Activated CD8-positive, alpha-beta memory T cell treated with anti-CD3 and anti-CD28 coated beads, Interleukin-2, amount 50 U/mL, for 24 hours (primary cell): Measurements from ENCODE around the gene DCHS2.

Experiments
- DNase-seq: peaks from one replicate; pipeline ENCODE4 v3.0.0-alpha.2; 2020; ENCODE audit errors: extremely low read depth

The DCHS2 gene

DNA sequence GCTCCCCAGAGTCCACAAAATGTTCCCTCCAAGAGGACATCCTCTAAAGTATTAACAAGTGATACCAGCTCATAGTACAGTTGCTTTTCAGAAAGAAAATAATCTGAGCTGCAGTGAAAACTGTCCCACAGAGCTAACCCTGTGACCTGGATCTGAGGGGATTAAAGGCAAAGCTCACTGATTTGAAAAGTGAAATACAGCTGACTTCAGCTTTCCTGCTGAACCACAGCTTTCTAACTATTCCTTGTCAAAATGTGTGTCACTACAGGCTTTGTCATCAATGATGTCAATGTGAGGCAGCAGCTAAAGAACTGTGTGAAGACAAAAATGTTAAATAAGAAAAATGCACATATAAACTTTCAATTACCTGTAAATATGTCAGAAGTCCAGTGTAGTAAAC lies 36.9 kb downstream of the DCHS2 start:
- no peak for DNase-seq

DNA sequence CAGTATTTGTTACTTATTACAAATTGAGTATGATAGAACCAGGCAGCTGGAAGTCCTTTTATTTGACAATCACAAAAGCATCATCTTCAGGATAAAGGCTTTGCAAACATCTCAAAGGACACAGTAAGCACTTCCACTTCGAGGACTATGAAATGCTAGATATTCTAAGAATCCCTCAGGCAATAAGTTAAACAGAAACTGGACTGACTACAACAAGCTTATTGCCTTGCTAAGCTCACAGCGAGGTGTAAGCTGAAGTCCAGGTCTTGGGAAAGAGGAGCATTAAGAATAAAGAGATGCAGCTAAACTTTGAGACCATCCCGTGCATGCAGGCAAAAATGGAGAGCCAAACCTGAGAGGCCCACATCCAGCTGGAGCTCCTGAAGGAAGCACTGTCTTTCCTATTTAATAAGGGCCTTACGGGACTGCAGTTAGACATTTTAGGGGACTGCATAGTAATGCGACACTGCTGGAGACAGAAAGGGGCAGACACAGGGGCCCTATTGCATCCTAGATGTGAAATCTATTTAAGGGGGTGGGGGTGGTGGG lies 38.7 kb downstream of the DCHS2 start:
- no peak for DNase-seq

DNA sequence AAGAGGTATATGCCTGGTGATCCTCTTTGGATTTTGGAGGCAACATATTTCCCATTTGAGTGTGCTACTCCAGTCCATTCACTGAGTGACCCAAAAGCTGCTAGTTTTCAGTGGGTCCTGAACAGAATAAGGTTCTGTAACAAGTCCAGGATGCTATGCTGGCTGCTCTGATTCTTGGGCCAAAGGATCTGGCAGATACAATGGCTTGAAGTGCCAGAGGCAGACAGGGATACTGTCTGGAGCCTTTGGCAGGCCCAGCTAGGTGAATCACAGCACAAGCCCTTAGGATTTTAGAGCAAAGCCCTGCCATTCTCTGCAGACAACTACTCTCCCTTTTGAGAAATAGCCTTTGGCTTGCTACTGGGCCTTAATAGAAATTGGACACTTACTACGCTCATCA lies 40.6 kb downstream of the DCHS2 start:
- DNase-seq, result no peak

GRCh38 chr4:154444958-154445357 lies 46.6 kb downstream of the DCHS2 start:
- DNase-seq, result no peak

DNA sequence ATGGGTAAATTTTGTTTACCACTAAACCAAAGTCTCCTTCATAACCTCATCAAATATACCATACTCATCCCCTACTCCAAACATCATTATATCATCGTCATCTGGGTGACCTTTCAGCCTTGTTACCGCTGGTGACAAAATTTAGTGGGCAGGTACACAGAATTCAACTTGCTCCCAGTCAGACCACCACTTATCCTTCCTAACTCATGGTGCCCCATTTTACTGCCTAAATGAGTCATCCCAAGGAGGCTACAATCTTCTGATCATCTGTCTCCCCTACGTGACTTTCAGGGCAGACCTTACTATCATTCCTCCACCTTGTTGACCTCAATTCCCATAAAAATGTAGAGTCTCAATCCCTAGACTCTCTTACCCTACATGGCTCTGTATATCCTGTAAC lies 49.6 kb downstream of the DCHS2 start:
- no peak for DNase-seq

GRCh38 chr4:154441124-154441523 lies 50.5 kb downstream of the DCHS2 start:
- DNase-seq, result no peak

- DNase-seq, result no peak
Measured at GRCh38 chr4:154439224-154439623, 52.4 kb downstream of the DCHS2 start.

DNA sequence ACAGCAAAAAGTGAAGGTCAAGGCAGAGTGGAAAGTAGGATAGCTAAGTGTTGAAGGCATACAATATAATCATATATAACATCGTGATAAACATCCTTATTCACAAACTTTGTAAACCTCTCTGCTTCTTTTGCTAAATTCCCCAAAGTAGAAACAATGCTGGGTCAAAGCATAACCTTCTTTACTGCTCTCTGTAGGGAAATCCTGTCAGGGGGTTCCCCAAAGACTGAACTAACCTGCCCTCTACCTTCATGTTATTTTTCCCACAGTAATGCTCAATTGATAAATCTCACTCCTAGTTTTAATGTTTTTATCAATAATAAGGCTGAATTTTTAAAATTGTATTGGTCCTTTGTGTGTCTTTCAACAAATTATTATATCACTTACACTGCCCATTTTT lies 55.7 kb downstream of the DCHS2 start:
- DNase-seq, result no peak

DNA sequence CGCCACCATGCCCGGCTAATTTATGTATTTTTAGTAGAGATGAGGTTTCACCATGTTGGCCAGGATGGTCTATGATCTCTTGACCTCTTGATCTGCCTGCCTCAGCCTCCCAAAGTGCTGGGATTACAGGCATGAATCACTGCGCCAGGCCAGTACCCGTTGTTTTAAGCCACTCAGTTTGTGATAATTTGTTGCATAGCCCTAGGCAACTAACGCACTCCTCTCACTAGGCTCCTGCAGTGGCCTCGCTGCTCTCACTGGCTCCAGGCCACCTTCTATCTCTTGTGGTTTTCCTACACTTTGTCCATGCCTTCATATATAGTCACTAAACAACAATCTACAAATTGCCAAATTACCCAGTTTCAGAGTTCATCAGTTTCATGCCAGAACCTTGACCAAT lies 58.1 kb downstream of the DCHS2 start:
- DNase-seq, result no peak

- DNase-seq, result no peak
Measured at GRCh38 chr4:154429176-154429575, 62.4 kb downstream of the DCHS2 start.

DNA sequence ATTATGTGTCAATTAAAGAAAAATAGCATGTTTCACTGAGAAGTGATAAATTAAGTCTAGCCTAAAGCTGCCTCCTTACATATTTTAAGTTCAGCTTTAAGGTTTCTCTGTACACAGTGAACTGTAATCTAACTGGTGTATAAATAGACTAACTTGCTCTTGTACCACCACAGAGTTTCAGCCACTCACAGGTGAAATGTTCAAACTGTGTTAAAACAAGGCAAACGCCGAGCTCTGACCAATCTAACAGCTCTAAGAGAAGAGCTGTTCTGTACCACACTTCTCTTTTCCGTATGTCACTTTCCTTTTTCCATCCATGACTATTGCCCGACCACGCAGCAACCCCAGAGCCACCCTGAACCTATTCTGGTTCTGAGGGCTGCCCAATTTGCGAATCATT lies 64.5 kb downstream of the DCHS2 start:
- DNase-seq, result no peak

- DNase-seq, result no peak
Measured at GRCh38 chr4:154425514-154425913, 66.1 kb downstream of the DCHS2 start.

DNA sequence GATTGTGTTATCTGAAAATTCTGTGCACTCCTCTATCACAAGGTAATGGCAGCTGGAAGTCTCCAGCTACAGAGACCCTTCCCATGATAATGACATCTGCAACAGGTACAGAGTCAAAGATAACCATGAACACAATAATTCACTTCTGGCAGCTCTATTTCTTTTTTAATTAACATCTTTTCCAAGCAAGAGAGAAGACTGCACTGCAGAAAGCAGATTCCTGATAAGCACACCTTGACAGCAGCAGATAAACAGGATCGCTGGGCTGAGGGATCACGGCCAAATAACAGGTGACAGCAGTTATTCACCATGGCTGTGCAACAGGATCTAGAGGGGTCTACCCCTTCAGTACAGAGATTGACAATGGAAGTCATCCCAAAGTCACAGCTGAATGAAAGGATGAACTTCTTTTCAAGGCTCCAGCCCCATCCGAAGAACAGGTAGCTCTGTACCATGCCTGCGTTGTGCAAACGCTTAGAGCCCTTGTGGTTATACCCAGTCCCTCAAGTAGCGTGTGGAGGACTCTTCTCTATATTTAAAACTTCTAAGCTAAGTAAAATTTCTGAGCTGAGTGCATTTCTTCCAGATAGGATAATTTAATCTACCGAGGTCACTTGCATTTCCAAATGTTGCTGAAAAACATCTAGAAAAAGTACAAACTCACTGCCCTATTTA lies 66.7 kb downstream of the DCHS2 start:
- DNase-seq, result no peak

DNA sequence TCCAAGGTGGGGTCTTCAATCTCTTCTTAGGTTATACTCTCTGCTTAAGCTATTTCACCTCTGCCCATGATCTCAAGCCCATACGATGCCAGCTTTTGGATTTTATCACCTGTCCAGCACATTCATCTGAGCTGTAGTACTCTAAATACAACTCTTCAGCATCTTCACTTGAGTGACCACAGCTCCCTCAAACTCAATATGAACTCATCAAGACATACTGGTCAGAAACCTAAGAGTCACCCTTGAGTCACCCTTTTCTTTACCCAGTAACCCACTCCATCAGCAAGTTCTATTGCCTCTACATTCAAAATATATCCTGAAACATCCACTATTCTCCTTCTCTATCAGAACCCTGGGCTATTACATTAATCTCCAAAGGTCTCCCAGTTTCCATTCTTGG lies 69.4 kb downstream of the DCHS2 start:
- no peak for DNase-seq

GRCh38 chr4:154421618-154422017 lies 70.0 kb downstream of the DCHS2 start:
- no peak for DNase-seq

GRCh38 chr4:154417373-154417673 lies 74.3 kb downstream of the DCHS2 start:
- DNase-seq, result no peak

GRCh38 chr4:154416190-154416547 lies 75.4 kb downstream of the DCHS2 start:
- no peak for DNase-seq

- no peak for DNase-seq
Measured at GRCh38 chr4:154415313-154415712, 76.3 kb downstream of the DCHS2 start.

- no peak for DNase-seq
Measured at GRCh38 chr4:154414796-154415195, 76.8 kb downstream of the DCHS2 start.

GRCh38 chr4:154414371-154414770 lies 77.2 kb downstream of the DCHS2 start:
- no peak for DNase-seq

- no peak for DNase-seq
Measured at GRCh38 chr4:154407443-154407842, 84.2 kb downstream of the DCHS2 start.

DNA sequence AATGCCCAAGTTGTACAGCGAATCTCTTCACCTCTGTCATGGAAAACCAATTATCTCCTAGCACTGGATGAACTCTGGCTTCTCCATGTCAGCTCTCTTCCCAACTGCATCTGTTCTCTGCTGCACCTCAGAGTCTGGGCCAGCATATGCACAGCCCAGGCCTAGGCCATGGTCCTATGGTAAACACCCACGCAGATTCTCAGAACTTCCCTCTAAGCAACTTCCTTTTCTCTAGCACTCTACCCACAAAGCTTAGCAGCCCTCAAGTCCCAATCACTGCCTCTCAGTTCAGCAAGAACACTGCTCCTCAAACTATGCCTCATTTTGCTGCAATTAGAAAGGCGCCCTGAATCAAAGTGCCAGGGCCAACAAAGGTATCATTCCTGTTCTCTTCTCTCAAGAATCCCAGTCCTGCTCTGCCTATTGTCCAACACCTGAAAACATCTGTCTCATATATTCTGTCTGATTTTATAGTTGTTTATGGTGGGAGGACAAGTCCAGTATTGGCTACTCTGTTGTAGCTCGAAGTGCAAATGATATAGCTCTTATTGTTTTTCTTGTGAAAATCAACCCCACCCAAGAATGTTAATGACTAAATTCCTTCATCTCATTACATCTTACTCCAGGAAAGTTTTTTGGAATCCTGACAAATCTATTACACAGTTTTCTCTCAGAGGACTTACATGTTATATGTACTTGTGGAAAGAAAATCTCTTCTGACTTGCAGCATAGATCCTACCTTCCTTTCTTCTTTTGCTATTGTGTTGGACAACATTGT lies 85.4 kb downstream of the DCHS2 start:
- DNase-seq, result no peak

DNA sequence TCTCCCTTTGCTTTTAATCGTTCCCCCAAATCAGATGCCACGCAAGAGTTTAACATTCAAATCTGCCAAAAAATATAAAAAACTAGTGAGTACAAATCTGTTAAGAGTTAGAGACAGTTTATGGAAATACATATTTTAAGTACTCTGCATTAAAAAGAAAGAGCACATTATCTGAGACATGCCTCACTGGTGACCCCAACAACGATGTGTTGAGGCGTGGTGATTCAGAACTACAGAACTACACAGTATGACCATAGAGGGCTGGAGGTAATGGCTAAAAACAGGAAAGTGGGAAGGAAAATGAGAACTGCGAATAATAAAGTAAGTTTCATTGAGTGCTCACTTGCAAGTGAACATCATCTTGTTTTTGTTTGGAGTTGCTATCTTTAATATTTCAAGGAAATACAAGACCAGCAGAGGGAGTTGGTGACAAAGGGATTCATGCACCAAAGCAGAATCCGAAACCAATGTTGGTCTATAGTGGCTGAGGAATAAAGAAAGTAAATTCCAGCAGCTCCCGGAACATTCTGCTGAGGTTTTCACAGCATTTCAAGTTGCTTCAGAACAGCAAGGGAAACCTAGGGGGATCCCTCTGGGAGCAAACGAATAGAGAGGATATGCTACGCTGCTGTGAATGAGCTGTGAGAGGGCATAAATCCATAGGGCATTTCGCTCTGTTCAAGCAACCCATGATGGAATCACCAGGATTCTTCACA lies 92.2 kb downstream of the DCHS2 start:
- DNase-seq, result no peak
